ENCODE results near the gene LGR5. TPM values are rescaled to one million over a fixed set of nuclear protein-coding genes. Genes with fewer than 3 reads are reported as not detected.

The LGR5 gene, protein sequence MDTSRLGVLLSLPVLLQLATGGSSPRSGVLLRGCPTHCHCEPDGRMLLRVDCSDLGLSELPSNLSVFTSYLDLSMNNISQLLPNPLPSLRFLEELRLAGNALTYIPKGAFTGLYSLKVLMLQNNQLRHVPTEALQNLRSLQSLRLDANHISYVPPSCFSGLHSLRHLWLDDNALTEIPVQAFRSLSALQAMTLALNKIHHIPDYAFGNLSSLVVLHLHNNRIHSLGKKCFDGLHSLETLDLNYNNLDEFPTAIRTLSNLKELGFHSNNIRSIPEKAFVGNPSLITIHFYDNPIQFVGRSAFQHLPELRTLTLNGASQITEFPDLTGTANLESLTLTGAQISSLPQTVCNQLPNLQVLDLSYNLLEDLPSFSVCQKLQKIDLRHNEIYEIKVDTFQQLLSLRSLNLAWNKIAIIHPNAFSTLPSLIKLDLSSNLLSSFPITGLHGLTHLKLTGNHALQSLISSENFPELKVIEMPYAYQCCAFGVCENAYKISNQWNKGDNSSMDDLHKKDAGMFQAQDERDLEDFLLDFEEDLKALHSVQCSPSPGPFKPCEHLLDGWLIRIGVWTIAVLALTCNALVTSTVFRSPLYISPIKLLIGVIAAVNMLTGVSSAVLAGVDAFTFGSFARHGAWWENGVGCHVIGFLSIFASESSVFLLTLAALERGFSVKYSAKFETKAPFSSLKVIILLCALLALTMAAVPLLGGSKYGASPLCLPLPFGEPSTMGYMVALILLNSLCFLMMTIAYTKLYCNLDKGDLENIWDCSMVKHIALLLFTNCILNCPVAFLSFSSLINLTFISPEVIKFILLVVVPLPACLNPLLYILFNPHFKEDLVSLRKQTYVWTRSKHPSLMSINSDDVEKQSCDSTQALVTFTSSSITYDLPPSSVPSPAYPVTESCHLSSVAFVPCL
- not detected in 2 replicates for total RNA-seq

DNA sequence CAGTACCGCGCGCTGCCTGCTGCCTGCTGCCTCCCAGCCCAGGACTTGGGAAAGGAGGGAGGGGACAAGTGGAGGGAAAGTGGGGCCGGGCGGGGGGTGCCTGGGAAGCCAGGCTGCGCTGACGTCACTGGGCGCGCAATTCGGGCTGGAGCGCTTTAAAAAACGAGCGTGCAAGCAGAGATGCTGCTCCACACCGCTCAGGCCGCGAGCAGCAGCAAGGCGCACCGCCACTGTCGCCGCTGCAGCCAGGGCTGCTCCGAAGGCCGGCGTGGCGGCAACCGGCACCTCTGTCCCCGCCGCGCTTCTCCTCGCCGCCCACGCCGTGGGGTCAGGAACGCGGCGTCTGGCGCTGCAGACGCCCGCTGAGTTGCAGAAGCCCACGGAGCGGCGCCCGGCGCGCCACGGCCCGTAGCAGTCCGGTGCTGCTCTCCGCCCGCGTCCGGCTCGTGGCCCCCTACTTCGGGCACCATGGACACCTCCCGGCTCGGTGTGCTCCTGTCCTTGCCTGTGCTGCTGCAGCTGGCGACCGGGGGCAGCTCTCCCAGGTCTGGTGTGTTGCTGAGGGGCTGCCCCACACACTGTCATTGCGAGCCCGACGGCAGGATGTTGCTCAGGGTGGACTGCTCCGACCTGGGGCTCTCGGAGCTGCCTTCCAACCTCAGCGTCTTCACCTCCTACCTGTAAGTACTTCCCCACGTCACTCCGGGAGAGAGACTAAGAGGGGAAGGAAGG is at the start of gene LGR5:
TSS of gene LGR5 (plus strand) at position 186 of the 732 bp plus-strand sequence. CDS start at position 469, 283 bp downstream.

Other genes with a start within 250 kb of the LGR5 start
- gene ZFC3H1, start 224.1 kb downstream of the LGR5 start, total RNA-seq: 16.7 and 47.5 TPM in 2 replicates
- 1.6 and 4.1 TPM in 2 replicates for gene THAP2, start 224.5 kb downstream of the LGR5 start, total RNA-seq
- gene TMEM19, start 246.3 kb downstream of the LGR5 start, total RNA-seq: 35.9 and 49.4 TPM in 2 replicates

All from bladder microvascular endothelial cell (primary cell).